HG03060 (cell line): ENCODE results near the gene BCAN.
"Not testable (repeated sequence)": the region's sequence is repeated elsewhere in the genome, so short reads cannot be mapped to it uniquely, and the experiment has no call there.

ENCODE experiments used
- ATAC-seq: cut with Tn5 transposase; IDR thresholded peaks from one replicate; pipeline ENCODE4 v1.9.1; 2021; ENCODE audit warnings: low read depth, moderate number of reproducible peaks; ENCODE audit not compliant: unreplicated experiment

BCAN gene

DNA sequence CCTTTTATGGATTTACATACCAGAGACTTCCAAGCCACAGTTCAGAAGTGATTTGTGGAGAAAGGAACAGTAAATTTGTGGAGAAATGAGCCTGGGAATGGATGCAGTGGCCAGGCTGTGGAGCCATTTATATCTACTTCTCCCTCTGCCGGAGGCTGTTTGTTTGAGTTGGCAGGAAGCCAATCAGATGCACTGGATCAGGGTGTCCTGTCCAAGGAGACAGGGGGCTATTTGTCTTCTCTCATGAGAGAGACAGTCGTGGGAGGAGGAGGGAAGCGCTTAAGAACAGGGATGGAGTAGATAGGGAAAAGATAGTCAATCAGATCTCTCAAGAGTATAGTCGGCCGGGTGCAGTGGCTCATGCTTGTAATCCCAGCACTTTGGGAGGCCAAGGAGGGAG is 25.5 kb upstream of the BCAN start:
- ATAC-seq = no peak

GRCh38 chr1:156618853-156619581 is 22.9 kb upstream of the BCAN start, which contains the start of gene HAPLN2:
HAPLN2 (plus strand) TSS chr1:156619415; CDS start chr1:156623491, 4,076 bp downstream.
- no peak for ATAC-seq

- ATAC-seq = no peak
Measured at GRCh38 chr1:156619582-156619955, 22.3 kb upstream of the BCAN start.

- ATAC-seq = no peak
Measured at GRCh38 chr1:156622581-156623297, 19.2 kb upstream of the BCAN start.

GRCh38 chr1:156623946-156624813 is 17.7 kb upstream of the BCAN start:
- no peak for ATAC-seq

DNA sequence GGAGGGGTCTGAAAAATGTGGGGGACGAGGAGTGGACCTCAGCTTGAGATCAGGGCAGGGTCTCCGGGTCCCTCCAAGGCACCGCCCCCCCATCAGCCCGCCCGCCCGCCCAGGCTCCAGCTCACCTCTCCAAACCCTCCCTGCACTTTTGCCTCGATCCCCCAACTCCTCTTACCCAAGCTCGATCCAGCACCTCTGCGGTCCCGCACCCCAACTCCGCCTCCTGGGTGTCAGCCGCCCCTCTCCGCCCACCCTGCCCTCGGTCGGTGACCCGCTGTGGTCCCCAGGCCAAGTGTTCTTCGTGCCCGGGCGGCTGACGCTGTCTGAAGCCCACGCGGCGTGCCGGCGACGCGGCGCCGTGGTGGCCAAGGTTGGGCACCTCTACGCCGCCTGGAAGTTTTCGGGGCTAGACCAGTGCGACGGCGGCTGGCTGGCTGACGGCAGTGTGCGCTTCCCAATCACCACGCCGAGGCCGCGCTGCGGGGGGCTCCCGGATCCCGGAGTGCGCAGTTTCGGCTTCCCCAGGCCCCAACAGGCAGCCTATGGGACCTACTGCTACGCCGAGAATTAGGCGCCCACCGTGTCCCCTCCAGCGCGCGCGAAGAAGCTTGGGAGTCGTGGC is 17.0 kb upstream of the BCAN start:
- no peak for ATAC-seq

DNA sequence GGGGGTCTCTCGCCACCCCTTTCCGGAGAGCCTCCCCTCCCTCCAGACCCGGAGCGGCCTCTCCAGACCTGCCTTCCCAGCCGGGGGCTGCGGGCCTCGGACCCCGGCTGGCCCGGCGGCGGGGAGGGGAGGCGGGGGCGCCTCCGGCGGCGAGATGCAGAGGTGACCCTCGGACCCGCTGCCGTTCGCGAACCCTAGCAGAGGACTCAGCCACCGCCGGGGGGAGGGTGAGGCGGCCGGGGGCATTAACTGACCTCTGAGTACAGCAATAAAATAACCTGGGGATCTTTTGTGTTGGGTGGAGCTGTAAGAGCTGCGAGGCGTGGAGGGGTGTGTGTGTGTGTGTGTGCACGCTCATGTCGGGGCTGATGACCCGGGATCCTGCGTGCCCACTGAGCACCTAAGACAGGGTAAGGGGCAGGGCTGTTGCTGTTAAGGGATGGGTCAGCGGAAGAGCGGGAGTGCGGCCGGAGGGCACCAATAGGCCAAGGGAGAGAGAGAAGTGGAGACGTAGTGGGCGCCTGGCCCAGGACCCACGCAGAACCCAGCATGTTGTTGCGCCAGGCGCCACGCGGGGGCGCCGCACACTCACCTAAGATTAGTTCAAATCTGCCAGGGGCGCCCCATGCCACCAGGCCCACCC is 16.4 kb upstream of the BCAN start:
- no peak for ATAC-seq

DNA sequence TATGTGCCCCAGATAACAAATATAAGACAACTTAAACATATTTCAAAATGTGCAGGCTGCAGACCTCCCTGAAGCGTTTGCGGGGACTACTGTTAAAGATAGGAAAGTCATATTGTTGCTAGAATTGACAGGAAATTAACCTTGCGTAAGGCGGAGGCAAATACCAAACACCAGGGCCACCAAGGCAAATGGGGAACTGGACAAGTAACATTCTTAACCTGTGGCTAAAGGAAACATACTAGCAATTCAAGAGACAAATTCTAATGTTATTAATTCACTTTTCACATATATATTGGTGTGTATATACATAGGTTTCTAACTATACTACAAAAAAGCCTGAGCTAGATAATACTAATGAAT is 15.9 kb upstream of the BCAN start:
- ATAC-seq = no peak

DNA sequence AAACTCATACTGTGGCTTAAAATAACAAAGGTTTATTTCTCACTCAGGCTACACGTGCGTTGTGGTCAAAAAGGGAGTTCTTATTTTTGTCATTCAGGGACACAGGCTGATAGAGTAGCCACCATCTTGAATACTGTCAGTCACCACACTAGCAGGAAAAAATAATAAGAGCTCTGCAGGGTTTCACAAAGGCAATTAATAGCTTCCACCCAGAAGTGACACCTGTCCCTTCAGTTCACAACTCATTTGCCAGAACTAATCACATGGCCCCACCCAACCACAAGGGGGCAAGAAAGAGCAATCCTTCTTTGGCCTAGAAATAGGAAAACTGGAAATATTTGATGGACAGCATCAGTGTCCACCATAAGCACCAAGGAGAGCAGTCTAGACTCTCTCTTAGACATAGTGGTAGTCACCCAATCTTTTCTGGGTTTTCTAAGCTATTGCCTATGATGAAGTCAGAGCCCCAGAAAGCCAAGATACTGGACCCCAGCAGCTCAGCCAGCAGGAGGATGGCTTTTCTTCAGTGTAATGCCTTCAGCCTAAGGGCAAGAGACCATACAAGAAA is 14.5 kb upstream of the BCAN start:
- no peak for ATAC-seq

DNA sequence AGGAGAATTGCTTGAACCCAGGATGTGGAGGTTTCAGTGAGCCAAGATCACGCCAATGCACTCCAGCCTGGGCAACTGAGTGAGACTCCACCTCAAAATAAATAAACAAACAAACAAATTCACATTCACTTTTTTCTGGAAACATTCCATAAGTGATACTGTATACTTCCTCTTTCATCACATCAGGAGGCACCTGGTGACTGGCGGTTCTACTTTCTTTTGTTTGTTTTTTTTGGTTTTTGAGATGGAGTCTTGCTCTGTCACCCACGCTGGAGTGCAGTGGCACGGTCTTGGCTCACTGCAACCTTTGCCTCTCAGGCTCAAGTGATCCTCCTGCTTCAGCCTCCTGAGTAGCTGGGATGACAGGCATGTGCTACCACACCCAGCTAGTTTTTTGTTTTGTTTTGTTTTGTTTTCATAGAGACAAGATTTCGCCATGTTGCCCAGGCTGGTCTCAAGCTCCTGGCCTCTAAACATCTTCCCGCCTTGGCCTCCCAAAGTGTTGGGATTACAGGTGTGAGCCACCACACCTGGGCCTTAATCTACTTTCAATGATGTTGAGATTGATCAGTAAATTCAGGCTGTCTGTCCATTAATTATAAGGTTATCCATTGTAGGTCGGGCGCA is 12.0 kb upstream of the BCAN start:
- ATAC-seq = no peak

DNA sequence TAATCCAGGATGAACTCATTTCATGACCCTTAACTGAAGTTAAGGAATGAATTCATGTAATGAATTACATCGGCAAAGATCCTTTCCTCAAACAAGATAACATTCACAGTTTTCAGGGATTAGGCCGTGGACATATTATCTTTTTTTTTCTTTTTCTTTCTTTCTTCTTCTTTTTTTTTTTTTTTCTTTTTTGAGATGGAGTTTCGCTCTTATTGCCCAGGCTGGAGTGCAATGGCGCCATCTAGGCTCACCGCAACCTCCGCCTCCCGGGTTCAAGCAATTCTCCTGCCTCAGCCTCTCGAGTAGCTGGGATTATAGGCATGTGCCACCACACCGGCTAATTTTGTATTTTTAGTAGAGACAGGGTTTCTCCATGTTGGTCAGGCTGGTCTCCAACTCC is 10.8 kb upstream of the BCAN start:
- ATAC-seq = not testable (repeated sequence)

- ATAC-seq = no peak
Measured at GRCh38 chr1:156632355-156632754, 9.6 kb upstream of the BCAN start.

DNA sequence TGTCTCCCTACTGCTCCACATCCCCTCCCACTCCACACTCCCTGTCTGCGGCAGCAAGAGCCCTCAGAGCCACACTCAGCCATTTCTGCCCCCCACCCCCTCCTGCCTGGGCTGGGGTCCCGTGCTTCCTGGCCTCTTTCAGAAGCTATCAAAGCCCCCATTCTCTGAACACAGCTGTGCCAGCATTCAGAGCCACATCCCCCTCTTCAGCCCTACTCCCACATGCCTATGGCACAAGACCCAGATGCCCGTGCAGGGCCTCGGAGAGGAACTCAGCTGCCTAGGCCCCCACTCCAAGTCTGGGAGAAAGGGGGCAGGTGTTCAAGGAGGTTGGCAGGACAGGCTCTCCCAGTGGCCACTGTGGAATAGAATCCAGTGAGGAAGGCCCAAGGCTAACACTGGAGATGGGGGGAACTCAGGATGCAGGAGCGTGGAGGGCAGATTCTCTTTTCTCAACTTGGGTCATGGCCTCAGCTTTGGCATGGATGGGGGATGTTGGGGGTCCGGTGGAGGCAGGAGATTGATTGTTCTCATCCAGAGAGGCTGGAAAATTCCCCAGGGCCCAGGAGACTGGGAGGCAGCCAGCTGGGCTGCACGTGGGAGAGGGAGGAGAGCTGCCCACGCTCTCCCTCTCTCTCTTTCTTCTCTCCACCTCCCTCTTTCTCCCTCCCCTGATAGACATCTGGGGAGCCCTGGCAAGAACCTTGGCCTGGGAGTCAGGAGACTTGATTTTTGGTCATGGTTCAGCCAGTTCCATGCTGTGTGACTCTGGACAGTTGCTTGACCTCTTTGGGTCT is 3.5 kb upstream of the BCAN start:
- ATAC-seq = no peak

DNA sequence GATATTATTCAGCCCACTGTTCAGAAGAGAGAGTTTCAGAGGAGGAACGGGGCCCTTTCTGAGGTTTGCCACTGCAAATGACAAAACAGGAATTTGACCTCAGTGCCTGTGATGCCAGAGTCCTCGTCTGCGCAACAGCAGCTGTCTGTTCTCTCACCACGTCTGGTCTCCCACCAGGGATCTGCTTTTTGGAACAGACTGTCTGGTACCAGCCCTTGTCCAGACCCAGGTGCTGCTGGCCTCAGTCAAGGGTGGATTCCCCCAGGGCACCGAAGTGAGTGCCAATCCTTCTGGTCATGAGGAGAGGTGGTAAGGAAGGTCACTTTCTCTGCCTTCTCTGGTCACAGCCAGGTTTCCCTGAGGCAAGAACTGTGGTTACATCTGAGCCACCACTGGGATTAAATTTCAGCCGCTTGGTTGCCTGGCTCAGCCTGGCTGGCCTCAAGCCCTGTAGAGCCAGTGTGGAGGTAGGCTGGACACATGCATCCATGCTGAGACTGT is 2.3 kb upstream of the BCAN start:
- no peak for ATAC-seq

GRCh38 chr1:156640842-156641706 is 843 bp upstream of the BCAN start:
- ATAC-seq = no peak

- no peak for ATAC-seq
Measured at GRCh38 chr1:156642265-156643048, 540 bp downstream of the BCAN start.
